GM12872 (cell line): ENCODE results near the gene FKBP5.

ENCODE experiments used
- TF ChIP-seq, protein P1 (sequence below): IDR thresholded peaks from 3 replicates; pipeline ENCODE4 v1.5.1; 2011; ENCODE audit warnings: low read depth, mild to moderate bottlenecking, low read length, moderate library complexity; ENCODE audit not compliant: insufficient read depth

The FKBP5 gene

DNA sequence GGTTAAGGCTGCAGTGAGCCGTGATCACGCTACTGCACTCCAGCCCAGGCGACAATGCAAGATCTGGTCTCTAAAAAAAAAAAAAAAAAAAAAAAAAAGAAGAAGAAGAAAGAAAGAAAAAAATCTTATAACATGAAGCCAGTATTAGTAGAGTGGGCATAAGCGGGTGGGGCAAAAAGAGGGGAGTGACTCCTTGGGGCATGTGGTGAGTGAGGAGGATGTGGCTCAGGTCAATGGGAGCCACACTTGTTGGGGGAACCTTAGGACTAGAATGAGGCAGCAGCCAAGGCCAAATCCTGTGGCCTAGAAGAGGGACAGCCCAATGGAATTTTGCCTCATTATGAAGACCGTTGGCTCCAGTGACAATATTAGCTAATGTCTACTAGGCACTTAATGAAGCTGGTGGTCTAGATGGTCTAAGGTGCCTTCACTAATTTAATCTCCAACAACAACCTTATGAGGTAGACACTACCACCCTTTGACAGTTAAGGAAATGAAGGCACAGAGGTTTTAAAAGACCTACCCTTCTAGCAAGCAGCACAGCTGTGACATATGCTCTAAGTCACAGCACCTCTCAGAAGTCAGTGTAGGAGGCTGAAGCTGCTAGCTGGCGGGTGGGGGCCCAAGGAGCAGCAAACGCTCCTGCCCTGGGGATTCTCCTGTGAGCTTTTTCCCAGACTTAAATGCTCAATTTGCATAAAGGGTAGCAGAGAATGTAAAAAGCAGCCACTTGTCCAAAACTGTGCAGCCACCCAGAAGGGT is 24.5 kb upstream of the FKBP5 start:
- TF ChIP-seq, protein P1, sequence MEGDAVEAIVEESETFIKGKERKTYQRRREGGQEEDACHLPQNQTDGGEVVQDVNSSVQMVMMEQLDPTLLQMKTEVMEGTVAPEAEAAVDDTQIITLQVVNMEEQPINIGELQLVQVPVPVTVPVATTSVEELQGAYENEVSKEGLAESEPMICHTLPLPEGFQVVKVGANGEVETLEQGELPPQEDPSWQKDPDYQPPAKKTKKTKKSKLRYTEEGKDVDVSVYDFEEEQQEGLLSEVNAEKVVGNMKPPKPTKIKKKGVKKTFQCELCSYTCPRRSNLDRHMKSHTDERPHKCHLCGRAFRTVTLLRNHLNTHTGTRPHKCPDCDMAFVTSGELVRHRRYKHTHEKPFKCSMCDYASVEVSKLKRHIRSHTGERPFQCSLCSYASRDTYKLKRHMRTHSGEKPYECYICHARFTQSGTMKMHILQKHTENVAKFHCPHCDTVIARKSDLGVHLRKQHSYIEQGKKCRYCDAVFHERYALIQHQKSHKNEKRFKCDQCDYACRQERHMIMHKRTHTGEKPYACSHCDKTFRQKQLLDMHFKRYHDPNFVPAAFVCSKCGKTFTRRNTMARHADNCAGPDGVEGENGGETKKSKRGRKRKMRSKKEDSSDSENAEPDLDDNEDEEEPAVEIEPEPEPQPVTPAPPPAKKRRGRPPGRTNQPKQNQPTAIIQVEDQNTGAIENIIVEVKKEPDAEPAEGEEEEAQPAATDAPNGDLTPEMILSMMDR, result no peak

DNA sequence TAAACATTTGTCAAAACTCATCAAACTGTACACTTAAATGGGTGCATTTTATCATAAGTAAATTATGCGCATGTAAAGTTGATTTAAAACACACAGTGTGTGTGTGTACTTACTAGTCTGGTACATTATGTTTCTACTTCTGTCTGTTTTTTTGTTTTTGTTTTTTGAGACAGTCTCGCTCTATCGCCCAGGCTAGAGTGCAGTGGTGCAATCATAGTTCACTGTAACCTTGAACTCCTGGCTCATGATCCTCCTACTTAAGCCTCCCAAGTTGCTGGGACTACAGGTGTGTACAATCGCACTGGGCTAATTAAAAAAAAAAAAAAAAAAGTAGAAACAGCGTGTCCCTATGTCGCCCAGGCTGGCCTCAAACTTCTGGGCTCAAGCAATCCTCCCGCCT is 23.0 kb upstream of the FKBP5 start:
- TF ChIP-seq, protein P1, result no peak

DNA sequence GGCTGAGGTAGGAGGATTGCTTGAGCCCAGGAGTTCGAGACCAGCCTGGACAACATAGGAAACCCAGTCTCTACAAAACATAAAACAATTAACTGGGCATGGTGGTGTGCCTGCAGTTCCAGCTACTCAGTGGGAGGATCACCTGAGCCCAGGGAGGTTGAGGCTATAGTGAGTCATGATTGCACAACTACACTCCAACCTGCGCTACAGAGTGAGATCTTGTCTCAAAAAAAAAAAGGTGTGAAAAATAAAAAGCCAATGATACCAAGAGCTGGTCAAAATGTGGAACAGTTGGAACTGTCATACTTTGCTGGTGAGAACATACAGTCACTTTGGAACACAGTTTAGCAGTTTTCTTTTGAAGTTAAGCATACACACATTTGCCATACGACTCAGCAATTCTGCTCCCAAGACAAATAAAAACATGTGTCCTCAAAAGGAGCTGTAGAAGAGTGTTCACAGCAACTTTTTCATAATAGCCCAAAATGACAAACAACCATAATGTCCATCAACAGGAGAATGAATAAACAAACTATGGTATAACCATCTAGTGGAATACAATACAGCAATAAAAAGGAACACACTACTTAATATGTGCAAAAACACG is 21.6 kb upstream of the FKBP5 start:
- TF ChIP-seq, protein P1, result no peak

GRCh38 chr6:35708585-35708984 is 19.9 kb upstream of the FKBP5 start:
- TF ChIP-seq, protein P1, result no peak

- TF ChIP-seq, protein P1, result no peak
Measured at GRCh38 chr6:35707714-35708407, 19.1 kb upstream of the FKBP5 start.

- TF ChIP-seq, protein P1, result no peak
Measured at GRCh38 chr6:35706468-35706867, 17.8 kb upstream of the FKBP5 start.

DNA sequence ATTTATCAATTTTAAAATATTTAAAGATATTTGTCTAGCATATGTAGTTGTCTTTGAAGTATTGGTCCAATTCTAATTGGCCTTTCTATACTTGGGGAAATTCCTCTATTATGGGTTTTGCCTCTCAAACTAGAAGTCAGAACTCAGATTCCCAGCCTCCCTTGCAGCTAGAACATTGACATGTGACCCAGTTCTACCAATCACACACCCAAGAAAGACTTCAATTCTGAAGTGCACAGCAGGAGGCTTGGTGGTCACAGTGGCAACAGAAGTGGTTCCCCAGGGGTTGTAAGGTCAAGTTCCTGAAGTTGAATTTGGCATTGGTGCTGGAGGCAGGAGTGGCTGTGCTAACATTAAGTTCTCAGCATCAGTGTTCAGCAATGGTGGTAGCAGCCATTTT is 14.8 kb upstream of the FKBP5 start:
- TF ChIP-seq, protein P1, result no peak
